ENCODE results near the gene SRSF9. TPM values are rescaled to one million over a fixed set of nuclear protein-coding genes. Genes with fewer than 3 reads are reported as not detected.

The SRSF9 gene
- polyA plus RNA-seq, 3 donors, result 127 to 218 (median 200) TPM

GRCh38 chr12:120472521-120472920 is 3.0 kb upstream of the SRSF9 start:
- Histone ChIP-seq H3K4me1 (ENCODE audit: control insufficient read depth in 1 of 2, insufficient read depth in 2 of 2, low read length in 2 of 2) (peaks cover 16 to 25% of the 10 kb centered on the region in 2 donors), H3K9me3 (replicated peaks in 1 of 2; ENCODE audit: control insufficient read depth in 1 of 2, insufficient read depth in 1 of 2, low read length in 2 of 2) (no peaks in the 10 kb centered on the region), H3K4me3 (replicated peaks in 1 of 3; ENCODE audit: low read depth in 2 of 3, low read length in 3 of 3) (no peak overlapping the region), H3K36me3 (replicated peaks in 1 of 2; ENCODE audit: control insufficient read depth in 1 of 2, insufficient read depth in 2 of 2, low read length in 2 of 2) (peaks cover under 1 to 2% of the 10 kb centered on the region in 2 donors), H3K4me2 (replicated peaks; ENCODE audit: extremely low read depth, low read length, poor library complexity, severe bottlenecking) (no peak overlapping the region), H3K27me3 (ENCODE audit: control insufficient read depth in 2 of 2, insufficient read depth in 2 of 2, low read length in 2 of 2) (no peaks in the 10 kb centered on the region), H3K79me2 (ENCODE audit: insufficient read depth, low read length) (peaks cover 29% of the 10 kb centered on the region), H3K27ac (ENCODE audit: low read depth in 1 of 2, low read length in 2 of 2) (no peak overlapping the region), H3K9ac (ENCODE audit: insufficient read depth, low read length, poor library complexity, severe bottlenecking) (no peak overlapping the region), H4K20me1 (ENCODE audit: insufficient read depth, low read length) (peaks cover 15% of the 10 kb centered on the region), H2AFZ (ENCODE audit: insufficient read depth, low read depth, low read length, poor library complexity, severe bottlenecking) (no peak overlapping the region)
- H3K36me3 Mint-ChIP-seq, result peaks cover under 1 to 2% of the 10 kb centered on the region in 2 donors
- peaks cover 21% of the 10 kb centered on the region for H3K4me1 Mint-ChIP-seq
- intact Hi-C loops (cut with micrococcal nuclease), result no loop called here
- no peak overlapping the region for H3K4me3 Mint-ChIP-seq
- no peak overlapping the region for H3K27ac Mint-ChIP-seq
- TF ChIP-seq CTCF (IDR thresholded peaks at IDR 0.05), result no peak
- H3K9me3 Mint-ChIP-seq, result peaks cover 0 to 2% (median 0%) of the 10 kb centered on the region in 7 donors
- H3K27me3 Mint-ChIP-seq (ENCODE audit: low read depth in 3 of 3), result peaks cover 0 to 1% (median 0%) of the 10 kb centered on the region in 3 donors
- DNase-seq, result no peak

GRCh38 chr12:120470150-120470784 is 719 bp upstream of the SRSF9 start:
- no peak for DNase-seq
- no peak for TF ChIP-seq CTCF (IDR thresholded peaks at IDR 0.05)
- H3K4me2 ChIP-seq (replicated peaks; ENCODE audit: extremely low read depth, low read length, poor library complexity, severe bottlenecking), result peak overlapping the region; percentile 97

More at GRCh38 chr12:120470150-120470784, 719 bp upstream of the SRSF9 start:
- Histone ChIP-seq H2AFZ (ENCODE audit: insufficient read depth, low read depth, low read length, poor library complexity, severe bottlenecking) (peak overlapping the region; percentile 99), H3K4me3 (replicated peaks in 1 of 3; ENCODE audit: low read depth in 2 of 3, low read length in 3 of 3) (peak overlapping the region; percentile 41 to 81 (median 79)), H3K36me3 (replicated peaks in 1 of 2; ENCODE audit: control insufficient read depth in 1 of 2, insufficient read depth in 2 of 2, low read length in 2 of 2) (peaks cover 15 to 24% of the 10 kb centered on the region in 2 donors), H3K4me1 (ENCODE audit: control insufficient read depth in 1 of 2, insufficient read depth in 2 of 2, low read length in 2 of 2) (peaks cover 16 to 32% of the 10 kb centered on the region in 2 donors), H3K27ac (ENCODE audit: low read depth in 1 of 2, low read length in 2 of 2) (peak overlapping the region in 1 of 2 donors; percentile 86), H4K20me1 (ENCODE audit: insufficient read depth, low read length) (peaks cover 38% of the 10 kb centered on the region), H3K9ac (ENCODE audit: insufficient read depth, low read length, poor library complexity, severe bottlenecking) (peak overlapping the region; percentile 86), H3K79me2 (ENCODE audit: insufficient read depth, low read length) (peaks cover 51% of the 10 kb centered on the region), H3K9me3 (replicated peaks in 1 of 2; ENCODE audit: control insufficient read depth in 1 of 2, insufficient read depth in 1 of 2, low read length in 2 of 2) (no peaks in the 10 kb centered on the region), H3K27me3 (ENCODE audit: control insufficient read depth in 2 of 2, insufficient read depth in 2 of 2, low read length in 2 of 2) (no peaks in the 10 kb centered on the region)
- Mint-ChIP-seq H3K27ac (peak overlapping the region in 3 of 7 donors; percentile 33 to 86 (median 65)), H3K27me3 (ENCODE audit: low read depth in 3 of 3) (no peaks in the 10 kb centered on the region), H3K9me3 (peaks cover 0 to 2% (median 0%) of the 10 kb centered on the region in 7 donors), H3K4me1 (peaks cover 35% of the 10 kb centered on the region), H3K4me3 (peak overlapping the region; percentile 95 to 98), H3K36me3 (peaks cover 10 to 22% of the 10 kb centered on the region in 2 donors)
- WGBS (ENCODE audit: insufficient coverage), result 75% methylated on average over 23 of the region's 26 CpGs
- intact Hi-C loops (cut with micrococcal nuclease), result no loop called here

Measured in CD14-positive monocyte (primary cell).